Kidney (tissue), 14 donors: ENCODE data around the gene TRMT13. TPM values are rescaled to one million over a fixed set of nuclear protein-coding genes. Genes with fewer than 3 reads are reported as not detected.

ENCODE experiments used
- DNase-seq, 5 donors: peaks; one replicate each; pipeline ENCODE4 v3.0.0-alpha.2; 2013 to 2020
- FAIRE-seq: peaks from 2 replicates; lab custom pipeline; 2012; peaks lifted over from hg19 to GRCh38; lab: Jason Lieb, UNC
- H3K27ac ChIP-seq, 2 donors: one replicate each; pipeline ENCODE4 v1.7.0; 2013; ENCODE audit warnings: low read depth in 2 of 2, low read length in 2 of 2, inconsistent platforms in 1 of 2
- H3K27me3 ChIP-seq: one replicate; pipeline ENCODE4 v1.7.1; 2013; ENCODE audit warnings: low read length, inconsistent platforms; ENCODE audit not compliant: control insufficient read depth, insufficient read depth
- H3K36me3 ChIP-seq, 3 donors: one replicate each; pipeline versions ENCODE4 v1.7.0 to v1.7.1; 2013; ENCODE audit warnings: low read length in 3 of 3, control low read depth in 1 of 3, inconsistent platforms in 1 of 3; ENCODE audit not compliant: insufficient read depth in 3 of 3, control insufficient read depth in 2 of 3
- H3K4me1 ChIP-seq, 3 donors: one replicate each; pipeline versions ENCODE4 v1.7.0 to v1.7.1; 2013; ENCODE audit warnings: low read length in 3 of 3, inconsistent platforms in 1 of 3, low read depth in 1 of 3; ENCODE audit not compliant: control insufficient read depth in 2 of 3, insufficient read depth in 2 of 3
- H3K4me3 ChIP-seq, 3 donors: one replicate each; pipeline versions ENCODE4 v1.7.0 to v1.8.1; 2013; ENCODE audit warnings: low read length in 3 of 3, control low read depth in 1 of 3, inconsistent platforms in 1 of 3
- H3K9ac ChIP-seq, 3 donors: one replicate each; pipeline versions ENCODE4 v1.7.0 to v1.7.1; 2013; ENCODE audit warnings: low read length in 3 of 3, control low read depth in 1 of 3, inconsistent platforms in 1 of 3
- H3K9me3 ChIP-seq, 3 donors: one replicate each; pipeline versions ENCODE4 v1.7.0 to v1.7.1; 2013; ENCODE audit warnings: low read length in 3 of 3, control low read depth in 1 of 3, inconsistent platforms in 1 of 3; ENCODE audit not compliant: control insufficient read depth in 2 of 3, insufficient read depth in 1 of 3
- CTCF ChIP-seq: IDR thresholded peaks from 3 replicates; pipeline ENCODE4 v1.5.1; 2012; ENCODE audit warnings: mild to moderate bottlenecking, moderate library complexity, borderline replicate concordance; ENCODE audit not compliant: insufficient read depth; ENCODE audit errors: extremely low read depth
- intact Hi-C: fragments of 100-400 bp; cut with DNase I; formaldehyde crosslinking; loops from one replicate; pipeline ENCODE4 v1.11.1; 2022
- polyA plus RNA-seq: library from polyadenylated mRNA; stranded (reverse); fragments of 350-450 nt; fragmentation: Illumina TruSeq; extraction: RNeasy Lipid Tissue Mini Kit (QIAGEN cat#74804); gene quantifications from one replicate; pipeline ENCODE4 v1.2.3, GENCODE V29; 2014; ENCODE audit warnings: low read depth, low replicate concordance; ENCODE audit not compliant: insufficient read depth
- total RNA-seq: library from RNA; stranded (reverse); fragmentation: NEBNext Ultra II Directional; extraction: Animal tissue kit (Norgen Biotek cat#: 25700); gene quantifications from one replicate; pipeline ENCODE4 v1.2.1, GENCODE V29; 2021
- donor health status: control.
- donor health status: control.
- donor health status: control.
- donor health status: control.
- donor health status: control.
- donor health status: DM: yes; HTN: yes; CAD: no.
- donor health status: Normal renal cell carcinoma (clear cell type).

Gene TRMT13
- total and polyA plus RNA-seq, 2 donors from 2014 or later: 5.9 to 16.9 TPM

GRCh38 chr1:100177295-100178041 lies 44.5 kb downstream of the TRMT13 start:
- TF ChIP-seq CTCF: no peak
- Histone ChIP-seq H3K4me1 (no peaks in the 10 kb centered on the region), H3K4me3 (no peak overlapping the region), H3K27me3 (no peaks in the 10 kb centered on the region), H3K36me3 (no peaks in the 10 kb centered on the region), H3K9ac (no peak overlapping the region), H3K27ac (no peak overlapping the region), H3K9me3 (no peaks in the 10 kb centered on the region)
- DNase-seq (no peak), FAIRE-seq (no peak)
- intact Hi-C loops: no loop called here

GRCh38 chr1:100178091-100178490 lies 45.1 kb downstream of the TRMT13 start, which contains the start of gene LRRC39:
Gene LRRC39, minus strand, starts transcription at chr1:100178256. Its CDS starts 9,740 bp downstream, at chr1:100168516.
- no peak for FAIRE-seq

GRCh38 chr1:100183370-100183769 lies 50.4 kb downstream of the TRMT13 start:
- no peak for FAIRE-seq
- no peaks in the 10 kb centered on the region for H3K36me3 ChIP-seq
- no peak for TF ChIP-seq CTCF

More at GRCh38 chr1:100178091-100178490, 45.1 kb downstream of the TRMT13 start, which contains the start of gene LRRC39:
- Histone ChIP-seq H3K4me1 (no peaks in the 10 kb centered on the region), H3K27ac (no peak within 1 kb of the TSS), H3K4me3 (no peak within 1 kb of the TSS), H3K9ac (no peak within 1 kb of the TSS), H3K9me3 (no peaks in the 10 kb centered on the region), H3K36me3 (no peaks in the 10 kb centered on the region), H3K27me3 (no peaks in the 10 kb centered on the region)
- no peak for DNase-seq
- intact Hi-C loops: no loop called here
- no peak for TF ChIP-seq CTCF

More at GRCh38 chr1:100183370-100183769, 50.4 kb downstream of the TRMT13 start:
- Histone ChIP-seq H3K9me3 (no peaks in the 10 kb centered on the region), H3K4me3 (no peak overlapping the region), H3K27me3 (no peaks in the 10 kb centered on the region), H3K9ac (no peak overlapping the region), H3K4me1 (peaks cover 0 to under 1% (median under 1%) of the 10 kb centered on the region in 3 donors), H3K27ac (no peak overlapping the region)
- no peak for DNase-seq
- intact Hi-C loops: no loop called here
